ENCODE measurements around the gene MCRIP1.

MCRIP1 gene

DNA sequence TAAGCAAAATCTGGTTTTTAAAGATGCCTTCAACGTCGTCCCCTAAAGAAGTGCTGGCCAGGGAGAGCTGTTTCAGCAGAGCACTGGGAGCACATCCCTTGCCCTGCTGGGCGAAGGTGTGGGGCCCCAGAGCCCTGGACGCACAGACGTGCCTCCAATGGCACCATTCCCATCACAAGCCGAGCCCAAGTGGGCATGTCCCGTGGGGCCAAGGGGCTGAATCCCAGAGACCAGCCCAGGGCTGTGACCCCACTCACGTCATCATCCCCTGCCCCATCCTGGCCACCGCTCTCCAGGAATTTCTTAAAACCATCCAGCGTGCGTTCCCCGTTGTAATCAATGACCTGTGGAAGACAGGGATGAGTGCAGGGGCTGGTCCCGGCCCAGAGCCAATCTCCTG lies 11.8 kb upstream of the MCRIP1 start:
- TF ChIP-seq, protein P1, sequence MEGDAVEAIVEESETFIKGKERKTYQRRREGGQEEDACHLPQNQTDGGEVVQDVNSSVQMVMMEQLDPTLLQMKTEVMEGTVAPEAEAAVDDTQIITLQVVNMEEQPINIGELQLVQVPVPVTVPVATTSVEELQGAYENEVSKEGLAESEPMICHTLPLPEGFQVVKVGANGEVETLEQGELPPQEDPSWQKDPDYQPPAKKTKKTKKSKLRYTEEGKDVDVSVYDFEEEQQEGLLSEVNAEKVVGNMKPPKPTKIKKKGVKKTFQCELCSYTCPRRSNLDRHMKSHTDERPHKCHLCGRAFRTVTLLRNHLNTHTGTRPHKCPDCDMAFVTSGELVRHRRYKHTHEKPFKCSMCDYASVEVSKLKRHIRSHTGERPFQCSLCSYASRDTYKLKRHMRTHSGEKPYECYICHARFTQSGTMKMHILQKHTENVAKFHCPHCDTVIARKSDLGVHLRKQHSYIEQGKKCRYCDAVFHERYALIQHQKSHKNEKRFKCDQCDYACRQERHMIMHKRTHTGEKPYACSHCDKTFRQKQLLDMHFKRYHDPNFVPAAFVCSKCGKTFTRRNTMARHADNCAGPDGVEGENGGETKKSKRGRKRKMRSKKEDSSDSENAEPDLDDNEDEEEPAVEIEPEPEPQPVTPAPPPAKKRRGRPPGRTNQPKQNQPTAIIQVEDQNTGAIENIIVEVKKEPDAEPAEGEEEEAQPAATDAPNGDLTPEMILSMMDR (conservative IDR thresholded peaks at IDR 0.05; ENCODE audit: control insufficient read depth, insufficient read depth, low read depth, low read length): no peak
- no peak overlapping the region for H3K4me3 ChIP-seq (ENCODE audit: control insufficient read depth, low read depth, low read length)
- no peak for DNase-seq (ENCODE audit: low read depth)

DNA sequence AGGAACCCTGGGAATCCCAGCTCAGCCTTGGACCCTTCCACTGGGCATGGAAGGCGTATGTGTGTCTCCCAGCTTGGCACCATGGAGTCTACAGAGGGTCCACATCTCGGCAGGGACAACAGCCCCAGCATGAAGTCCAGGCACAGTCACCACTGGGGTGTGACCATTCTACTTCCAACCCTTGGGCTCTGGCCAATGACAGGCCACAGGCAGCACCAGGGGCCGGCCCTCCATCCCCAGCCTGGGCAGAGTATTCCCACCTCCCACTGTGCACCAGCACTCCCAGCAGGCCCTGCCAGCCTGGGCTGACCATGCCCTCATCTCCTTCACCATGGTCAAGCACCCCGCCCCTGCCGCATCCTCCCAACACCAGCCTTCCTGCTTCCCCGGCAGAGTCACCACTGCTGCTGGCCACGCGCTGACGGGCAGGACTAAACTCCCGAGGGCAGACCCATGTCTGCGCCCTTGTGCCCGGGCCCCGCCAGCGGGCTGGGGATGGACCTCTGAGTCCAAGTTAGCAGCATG lies 11.3 kb upstream of the MCRIP1 start:
- TF ChIP-seq, protein P1 (conservative IDR thresholded peaks at IDR 0.05; ENCODE audit: control insufficient read depth, insufficient read depth, low read depth, low read length): no peak
- no peak overlapping the region for H3K4me3 ChIP-seq (ENCODE audit: control insufficient read depth, low read depth, low read length)

DNA sequence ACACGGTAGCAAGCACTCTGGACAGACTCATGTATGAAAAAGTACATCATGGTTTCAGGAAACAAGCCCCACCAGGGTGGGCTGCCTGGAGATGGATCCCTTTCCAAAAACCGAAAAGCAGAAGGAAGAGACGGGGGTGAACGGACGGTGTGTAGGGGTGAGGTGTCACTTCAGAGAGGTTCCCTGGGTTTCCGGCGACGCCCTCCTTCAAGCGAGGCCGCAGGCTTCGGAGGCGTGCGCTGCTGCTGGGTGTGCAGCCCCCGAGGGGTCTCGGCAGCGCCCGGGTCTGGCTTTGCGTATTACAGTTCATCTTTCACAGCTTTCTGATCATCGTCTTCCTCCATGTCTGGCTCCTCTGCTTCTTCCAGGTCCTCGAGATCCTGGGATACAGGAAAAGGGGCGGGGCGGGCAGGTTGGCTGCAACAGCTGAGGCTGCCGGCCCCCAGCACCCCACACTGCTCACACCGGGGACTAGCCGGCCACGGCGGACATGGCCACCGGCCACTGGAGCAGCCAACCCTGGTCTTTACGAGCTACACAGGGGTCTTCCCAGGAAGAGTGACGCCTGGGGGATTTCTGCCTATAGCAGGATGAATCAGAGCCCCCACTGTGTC lies 10.7 kb upstream of the MCRIP1 start:
- H3K4me3 ChIP-seq (ENCODE audit: control insufficient read depth, low read depth, low read length): no peak overlapping the region
- DNase-seq (ENCODE audit: low read depth): no peak
- TF ChIP-seq, protein P1 (conservative IDR thresholded peaks at IDR 0.05; ENCODE audit: control insufficient read depth, insufficient read depth, low read depth, low read length): no peak

More for the DNA sequence above, 11.3 kb upstream of the MCRIP1 start:
- no peak for DNase-seq (ENCODE audit: low read depth)

DNA sequence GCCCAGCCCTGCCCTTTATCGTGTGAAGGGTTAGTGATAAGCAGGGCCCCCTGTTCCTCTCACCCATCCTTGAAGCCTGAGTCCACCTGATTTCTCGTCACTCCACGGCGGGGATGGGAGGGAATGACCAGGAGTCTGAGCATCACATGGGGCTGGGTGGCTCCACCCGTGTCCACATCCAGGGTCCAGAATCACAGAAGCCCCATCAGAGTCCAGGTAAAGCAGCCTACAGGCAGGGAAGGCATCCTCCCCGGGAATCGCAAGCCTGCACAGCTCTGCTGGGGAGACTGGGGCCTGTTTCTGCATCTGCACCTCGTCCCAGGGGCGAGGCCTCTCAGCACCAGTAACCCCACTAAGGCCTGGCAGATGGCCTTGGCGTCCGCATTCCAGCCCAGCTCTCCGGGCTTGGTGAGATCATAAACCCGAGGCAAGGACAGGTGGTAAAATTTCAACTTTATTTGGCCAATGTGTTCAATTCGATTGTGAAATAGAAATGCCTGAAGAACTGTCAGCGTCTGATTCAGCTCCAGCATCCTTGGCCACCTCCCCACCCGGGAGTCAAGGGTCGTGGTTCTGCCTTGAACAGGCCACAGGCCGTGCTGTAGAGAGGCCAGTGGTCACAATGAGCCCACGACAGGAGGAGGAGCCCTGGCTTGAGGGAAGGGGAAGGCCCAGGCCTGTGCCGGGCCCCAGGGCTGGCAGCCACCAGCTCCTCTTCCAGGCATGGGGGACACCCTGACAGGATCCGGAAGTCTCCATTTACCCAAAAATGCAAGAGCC lies 9.8 kb upstream of the MCRIP1 start:
- TF ChIP-seq, protein P1 (conservative IDR thresholded peaks at IDR 0.05; ENCODE audit: control insufficient read depth, insufficient read depth, low read depth, low read length): no peak
- no peak overlapping the region for H3K4me3 ChIP-seq (ENCODE audit: control insufficient read depth, low read depth, low read length)
- peak; percentile 88 for DNase-seq (ENCODE audit: low read depth)

DNA sequence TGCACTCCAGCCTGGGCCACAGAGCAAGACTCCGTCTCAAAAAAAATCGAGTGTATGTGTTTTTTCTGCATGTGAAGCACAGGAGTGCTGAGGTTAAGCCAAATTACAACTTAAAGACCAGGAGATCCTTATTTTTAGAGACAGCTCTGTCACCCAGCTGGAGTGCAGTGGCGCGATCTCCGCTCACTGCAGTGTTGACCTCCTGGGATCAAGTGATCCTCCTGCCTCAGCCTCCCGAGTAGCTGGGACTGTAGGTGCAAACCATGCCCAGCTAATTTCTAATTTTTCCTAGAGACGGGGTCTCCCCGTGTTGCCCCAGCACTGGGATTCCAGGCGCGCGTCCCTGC lies 9.3 kb upstream of the MCRIP1 start:
- TF ChIP-seq, protein P1 (conservative IDR thresholded peaks at IDR 0.05; ENCODE audit: control insufficient read depth, insufficient read depth, low read depth, low read length): no peak
- H3K4me3 ChIP-seq (ENCODE audit: control insufficient read depth, low read depth, low read length): no peak overlapping the region
- DNase-seq (ENCODE audit: low read depth): no peak

DNA sequence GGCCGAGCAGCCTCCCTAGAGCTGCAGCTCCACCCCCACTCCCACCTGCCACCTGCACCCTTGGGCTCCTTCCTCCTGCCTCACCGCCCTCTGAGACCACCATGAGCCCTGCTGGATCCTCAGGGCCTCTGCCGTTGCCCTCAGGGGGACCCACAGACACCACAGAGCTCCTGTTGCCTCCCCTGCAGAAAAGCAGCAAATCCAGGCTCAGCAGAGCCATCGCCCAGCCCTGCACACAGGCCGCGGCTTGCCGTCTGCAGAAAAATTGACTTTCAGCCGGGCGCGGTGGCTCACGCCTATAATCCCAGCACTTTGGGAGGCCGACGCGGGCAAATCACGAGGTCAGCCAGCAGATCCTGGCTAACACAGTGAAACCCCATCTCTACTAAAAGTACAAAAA lies 8.8 kb upstream of the MCRIP1 start:
- TF ChIP-seq, protein P1 (conservative IDR thresholded peaks at IDR 0.05; ENCODE audit: control insufficient read depth, insufficient read depth, low read depth, low read length): no peak
- H3K4me3 ChIP-seq (ENCODE audit: control insufficient read depth, low read depth, low read length): no peak overlapping the region

More for the DNA sequence above, 8.8 kb upstream of the MCRIP1 start:
- no peak for DNase-seq (ENCODE audit: low read depth)
